ENCODE measurements around the gene KCNQ1.

KCNQ1 gene

GRCh38 chr11:2399488-2400068, 45.2 kb upstream of the KCNQ1 start:
- Histone ChIP-seq H3K9me3 (ENCODE audit: control extremely low read depth in 1 of 5, control insufficient read depth in 4 of 5, insufficient read depth in 2 of 5, low read depth in 1 of 5, low read length in 4 of 5) (no peaks in the 10 kb centered on the region), H3K27ac (ENCODE audit: insufficient read depth in 1 of 2, low read depth in 1 of 2, low read length in 2 of 2, poor library complexity in 1 of 2, severe bottlenecking in 2 of 2) (peak overlapping the region; percentile 93 to 97), H3K27me3 (replicated peaks in 2 of 5; ENCODE audit: control insufficient read depth in 4 of 5, insufficient read depth in 5 of 5, low read length in 4 of 5) (no peaks in the 10 kb centered on the region), H3K4me3 (ENCODE audit: control insufficient read depth in 1 of 7, extremely low read depth in 1 of 7, insufficient read depth in 4 of 7, low read depth in 2 of 7, low read length in 6 of 7) (peak overlapping the region; percentile 67 to 84 (median 79)), H3K4me1 (ENCODE audit: control extremely low read depth in 1 of 4, control insufficient read depth in 4 of 4, insufficient read depth in 4 of 4, low read length in 3 of 4) (peaks cover 0 to 26% (median 25%) of the 10 kb centered on the region in 4 experiments), H3K36me3 (ENCODE audit: control insufficient read depth in 4 of 4, insufficient read depth in 4 of 4, low read length in 3 of 4) (peaks cover 2 to 48% (median 38%) of the 10 kb centered on the region in 4 experiments)
- no peak for DNase-seq
- ChIA-PET CTCF (interaction anchor here (0.8 to 9.9 kb wide), 9 partner anchors 8 to 133 kb away, joined by 3 to 90 read pairs (median 4); partner anchors contain the start of genes C11orf21, CD81 and TSPAN32), POLR2A (interaction anchor here (0.6 to 3.1 kb wide), 6 partner anchors 12 to 1816 kb away, joined by 3 to 11 read pairs (median 5); partner anchors contain the start of gene CD81)
- WGBS (ENCODE audit: insufficient coverage), result 27% methylated on average over 17 of the region's 23 CpGs

GRCh38 chr11:2400069-2400761, 44.6 kb upstream of the KCNQ1 start, which contains the start of gene TSSC4:
Gene TSSC4, plus strand, starts transcription at chr11:2400750. Its CDS starts 1,884 bp downstream, at chr11:2402634.
- under 1% methylated on average over 56 of the region's 66 CpGs for WGBS (ENCODE audit: insufficient coverage)
- Histone ChIP-seq H3K4me1 (ENCODE audit: control extremely low read depth in 1 of 4, control insufficient read depth in 4 of 4, insufficient read depth in 4 of 4, low read length in 3 of 4) (peaks cover 0 to 26% (median 25%) of the 10 kb centered on the region in 4 experiments), H3K4me3 (ENCODE audit: control insufficient read depth in 1 of 7, extremely low read depth in 1 of 7, insufficient read depth in 4 of 7, low read depth in 2 of 7, low read length in 6 of 7) (peak within 1 kb of the TSS; percentile 90 to 100 (median 99)), H3K27ac (ENCODE audit: insufficient read depth in 1 of 2, low read depth in 1 of 2, low read length in 2 of 2, poor library complexity in 1 of 2, severe bottlenecking in 2 of 2) (peak within 1 kb of the TSS; percentile 96 to 97), H3K9me3 (ENCODE audit: control extremely low read depth in 1 of 5, control insufficient read depth in 4 of 5, insufficient read depth in 2 of 5, low read depth in 1 of 5, low read length in 4 of 5) (no peaks in the 10 kb centered on the region), H3K27me3 (replicated peaks in 2 of 5; ENCODE audit: control insufficient read depth in 4 of 5, insufficient read depth in 5 of 5, low read length in 4 of 5) (no peaks in the 10 kb centered on the region), H3K36me3 (ENCODE audit: control insufficient read depth in 4 of 4, insufficient read depth in 4 of 4, low read length in 3 of 4) (peaks cover 2 to 46% (median 35%) of the 10 kb centered on the region in 4 experiments)
- ChIA-PET CTCF (interaction anchor here (0.6 to 9.9 kb wide), 15 partner anchors 8 to 201 kb away, joined by 3 to 90 read pairs (median 4); partner anchors contain the start of genes C11orf21, CD81 and TSPAN32), POLR2A (interaction anchor here (0.6 to 3.1 kb wide), 9 partner anchors 12 to 1817 kb away, joined by 3 to 11 read pairs (median 4); partner anchors contain the start of genes C11orf21, CD81 and TSPAN32)
- DNase-seq, result peak; percentile 100

GRCh38 chr11:2400762-2401435, 43.9 kb upstream of the KCNQ1 start:
- Histone ChIP-seq H3K27me3 (replicated peaks in 2 of 5; ENCODE audit: control insufficient read depth in 4 of 5, insufficient read depth in 5 of 5, low read length in 4 of 5) (no peaks in the 10 kb centered on the region), H3K9me3 (ENCODE audit: control extremely low read depth in 1 of 5, control insufficient read depth in 4 of 5, insufficient read depth in 2 of 5, low read depth in 1 of 5, low read length in 4 of 5) (no peaks in the 10 kb centered on the region), H3K36me3 (ENCODE audit: control insufficient read depth in 4 of 4, insufficient read depth in 4 of 4, low read length in 3 of 4) (peaks cover 2 to 40% (median 29%) of the 10 kb centered on the region in 4 experiments), H3K27ac (ENCODE audit: insufficient read depth in 1 of 2, low read depth in 1 of 2, low read length in 2 of 2, poor library complexity in 1 of 2, severe bottlenecking in 2 of 2) (peak overlapping the region; percentile 96 to 97), H3K4me3 (ENCODE audit: control insufficient read depth in 1 of 7, extremely low read depth in 1 of 7, insufficient read depth in 4 of 7, low read depth in 2 of 7, low read length in 6 of 7) (peak overlapping the region; percentile 90 to 100 (median 99)), H3K4me1 (ENCODE audit: control extremely low read depth in 1 of 4, control insufficient read depth in 4 of 4, insufficient read depth in 4 of 4, low read length in 3 of 4) (peaks cover 0 to 26% (median 25%) of the 10 kb centered on the region in 4 experiments)
- WGBS (ENCODE audit: insufficient coverage), result 0% methylated on average over 50 of the region's 55 CpGs
- ChIA-PET POLR2A (interaction anchor here (0.9 to 3.1 kb wide), 6 partner anchors 13 to 215 kb away, joined by 3 to 11 read pairs (median 7); partner anchors contain the start of genes C11orf21, CD81 and TSPAN32), CTCF (interaction anchor here (0.6 to 9.9 kb wide), 11 partner anchors 8 to 202 kb away, joined by 3 to 90 read pairs (median 6); partner anchors contain the start of genes C11orf21, CD81 and TSPAN32)
- no peak for DNase-seq

- peaks cover 0 to 26% (median 25%) of the 10 kb centered on the region in 4 experiments for H3K4me1 ChIP-seq (ENCODE audit: control extremely low read depth in 1 of 4, control insufficient read depth in 4 of 4, insufficient read depth in 4 of 4, low read length in 3 of 4)
Measured at GRCh38 chr11:2401436-2401984, 43.3 kb upstream of the KCNQ1 start.

GRCh38 chr11:2402106-2402505, 42.7 kb upstream of the KCNQ1 start:
- ChIA-PET POLR2A (no interaction called here), CTCF (interaction anchor here (2.4 to 9.9 kb wide), 4 partner anchors 11 to 103 kb away, joined by 6 to 90 read pairs (median 40); partner anchors contain the start of genes C11orf21 and TSPAN32)
- WGBS (ENCODE audit: insufficient coverage), result 96% methylated on average over 12 of the region's 13 CpGs
- no peak for DNase-seq
- Histone ChIP-seq H3K4me1 (ENCODE audit: control extremely low read depth in 1 of 4, control insufficient read depth in 4 of 4, insufficient read depth in 4 of 4, low read length in 3 of 4) (peaks cover 0 to 26% (median 25%) of the 10 kb centered on the region in 4 experiments), H3K9me3 (ENCODE audit: control extremely low read depth in 1 of 5, control insufficient read depth in 4 of 5, insufficient read depth in 2 of 5, low read depth in 1 of 5, low read length in 4 of 5) (no peaks in the 10 kb centered on the region), H3K27me3 (replicated peaks in 2 of 5; ENCODE audit: control insufficient read depth in 4 of 5, insufficient read depth in 5 of 5, low read length in 4 of 5) (no peaks in the 10 kb centered on the region), H3K36me3 (ENCODE audit: control insufficient read depth in 4 of 4, insufficient read depth in 4 of 4, low read length in 3 of 4) (peaks cover 2 to 28% (median 18%) of the 10 kb centered on the region in 4 experiments), H3K27ac (ENCODE audit: insufficient read depth in 1 of 2, low read depth in 1 of 2, low read length in 2 of 2, poor library complexity in 1 of 2, severe bottlenecking in 2 of 2) (peak overlapping the region in 1 of 2 experiments; percentile 97), H3K4me3 (ENCODE audit: control insufficient read depth in 1 of 7, extremely low read depth in 1 of 7, insufficient read depth in 4 of 7, low read depth in 2 of 7, low read length in 6 of 7) (peak overlapping the region in 3 of 7 experiments; percentile 99 to 100 (median 99))

More at GRCh38 chr11:2401436-2401984, 43.3 kb upstream of the KCNQ1 start:
- Histone ChIP-seq H3K27ac (ENCODE audit: insufficient read depth in 1 of 2, low read depth in 1 of 2, low read length in 2 of 2, poor library complexity in 1 of 2, severe bottlenecking in 2 of 2) (peak overlapping the region; percentile 96 to 97), H3K4me3 (ENCODE audit: control insufficient read depth in 1 of 7, extremely low read depth in 1 of 7, insufficient read depth in 4 of 7, low read depth in 2 of 7, low read length in 6 of 7) (peak overlapping the region; percentile 90 to 100 (median 99)), H3K36me3 (ENCODE audit: control insufficient read depth in 4 of 4, insufficient read depth in 4 of 4, low read length in 3 of 4) (peaks cover 2 to 34% (median 23%) of the 10 kb centered on the region in 4 experiments), H3K27me3 (replicated peaks in 2 of 5; ENCODE audit: control insufficient read depth in 4 of 5, insufficient read depth in 5 of 5, low read length in 4 of 5) (no peaks in the 10 kb centered on the region), H3K9me3 (ENCODE audit: control extremely low read depth in 1 of 5, control insufficient read depth in 4 of 5, insufficient read depth in 2 of 5, low read depth in 1 of 5, low read length in 4 of 5) (no peaks in the 10 kb centered on the region)
- CTCF ChIA-PET, result interaction anchor here (0.9 to 9.9 kb wide), 8 partner anchors 8 to 202 kb away, joined by 3 to 90 read pairs (median 6); partner anchors contain the start of genes C11orf21 and TSPAN32
- DNase-seq, result no peak
- POLR2A ChIA-PET, result interaction anchor here (1.2 to 1.5 kb wide), 2 partner anchors 99 to 215 kb away, joined by 3 to 7 read pairs; partner anchors contain the start of genes C11orf21 and TSPAN32
- 58% methylated on average over 12 of the region's 12 CpGs for WGBS (ENCODE audit: insufficient coverage)

Measured in common myeloid progenitor, CD34-positive (primary cell).